HG03097 (cell line): ENCODE results near the gene MYO3A.
"Not testable (repeated sequence)": the region's sequence is repeated elsewhere in the genome, so short reads cannot be mapped to it uniquely, and the experiment has no call there.

Experiments
- ATAC-seq: cut with Tn5 transposase; IDR thresholded peaks from one replicate; pipeline ENCODE4 v1.9.1; 2021; ENCODE audit not compliant: unreplicated experiment, low FRiP score

Gene MYO3A

DNA sequence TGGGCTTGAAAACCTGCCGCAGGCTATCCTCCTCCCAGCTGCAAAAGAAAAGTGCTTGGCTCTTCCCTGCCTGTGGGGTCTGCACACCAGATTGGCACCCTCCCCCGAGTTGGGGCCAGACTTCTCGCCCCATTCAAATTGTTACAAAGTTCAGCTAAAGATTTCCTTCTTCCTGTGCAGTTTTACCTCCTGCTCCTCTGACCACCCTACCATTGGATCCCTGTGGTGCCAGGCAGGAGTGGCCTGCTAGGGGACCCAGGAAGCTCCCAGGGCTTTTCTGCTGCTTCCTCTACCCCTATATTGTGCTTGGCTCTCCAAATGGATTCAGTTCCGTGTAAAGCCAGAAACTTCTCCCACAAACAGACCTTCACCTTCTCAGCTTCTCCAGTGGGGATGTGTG lies 147.4 kb downstream of the MYO3A start:
- no peak for ATAC-seq

DNA sequence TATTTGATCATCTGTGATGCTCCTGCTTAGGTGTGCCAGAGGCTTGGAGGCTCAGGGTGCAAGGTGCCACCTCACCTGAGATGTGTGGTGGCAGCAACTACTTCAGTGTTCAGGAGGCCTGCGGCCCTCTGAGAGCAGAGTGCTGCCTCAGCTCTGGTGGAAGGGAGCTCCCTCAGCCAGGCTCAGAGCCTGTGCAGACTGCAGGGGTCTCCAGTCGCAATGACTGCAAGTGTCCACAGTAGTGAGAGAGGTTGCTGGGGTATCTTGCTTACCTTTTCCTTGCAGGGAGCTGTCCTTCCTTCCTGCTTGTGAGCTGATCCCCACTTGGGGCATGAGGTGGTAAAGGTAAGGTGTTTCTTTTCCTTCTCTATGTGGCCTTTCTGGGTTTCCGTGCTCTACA lies 151.5 kb downstream of the MYO3A start:
- ATAC-seq: no peak

DNA sequence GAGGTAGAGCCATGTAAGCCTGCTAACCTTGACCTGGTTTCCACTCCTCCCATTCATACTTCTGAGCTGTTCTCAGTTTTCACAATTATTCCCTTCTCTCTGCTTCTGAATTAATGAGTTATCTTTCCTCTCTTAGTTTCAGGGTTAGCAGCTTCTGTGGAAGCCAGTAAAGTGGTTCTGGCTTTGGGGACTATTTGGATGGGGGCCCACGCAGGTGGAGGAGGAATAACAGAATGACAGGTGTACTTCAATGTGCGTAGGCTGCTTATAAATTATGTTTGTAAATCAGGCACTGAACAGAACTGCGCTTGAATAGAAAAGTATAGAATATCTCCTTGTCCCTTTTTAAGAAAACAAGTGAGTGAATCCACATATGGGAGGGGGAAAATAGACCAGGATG lies 153.6 kb downstream of the MYO3A start:
- ATAC-seq: no peak

DNA sequence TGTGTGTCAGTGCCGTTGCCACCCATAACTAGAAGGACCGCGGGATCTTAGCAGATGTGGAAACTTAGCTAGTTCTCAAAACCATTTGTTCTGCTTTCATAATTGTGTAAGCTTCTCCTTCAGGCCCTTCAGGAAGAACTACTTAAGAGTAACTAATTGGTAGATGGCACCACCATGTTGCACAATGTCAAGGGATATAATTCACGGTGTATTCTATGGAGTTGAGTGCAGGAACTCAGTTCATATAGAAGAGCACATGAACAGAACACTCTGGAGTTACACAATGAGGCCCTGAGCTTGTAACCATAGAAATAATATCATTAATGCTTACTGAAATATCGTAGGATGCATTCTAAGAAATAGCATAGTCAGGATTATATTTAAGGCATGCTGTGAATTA lies 156.0 kb downstream of the MYO3A start:
- ATAC-seq: no peak

DNA sequence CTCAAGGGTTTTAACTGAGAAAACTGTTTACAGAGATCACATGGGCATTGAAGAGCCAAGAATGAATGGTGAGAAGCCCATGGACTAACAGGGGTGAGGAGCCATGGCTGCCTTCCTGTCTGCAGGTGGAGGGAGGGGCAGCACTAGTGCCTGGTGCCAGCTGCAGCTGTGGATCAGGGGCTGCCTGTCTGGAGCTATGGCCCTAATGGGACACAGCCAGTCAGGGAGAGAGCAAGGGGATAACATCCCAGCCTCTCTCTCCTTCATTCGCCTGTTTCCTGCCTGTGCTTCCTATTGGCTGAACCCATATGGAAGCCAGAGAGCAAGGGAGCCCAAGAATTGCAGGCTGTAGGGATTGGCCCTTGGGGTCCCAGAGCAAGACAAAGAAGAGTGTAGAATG lies 156.7 kb downstream of the MYO3A start:
- ATAC-seq: no peak

DNA sequence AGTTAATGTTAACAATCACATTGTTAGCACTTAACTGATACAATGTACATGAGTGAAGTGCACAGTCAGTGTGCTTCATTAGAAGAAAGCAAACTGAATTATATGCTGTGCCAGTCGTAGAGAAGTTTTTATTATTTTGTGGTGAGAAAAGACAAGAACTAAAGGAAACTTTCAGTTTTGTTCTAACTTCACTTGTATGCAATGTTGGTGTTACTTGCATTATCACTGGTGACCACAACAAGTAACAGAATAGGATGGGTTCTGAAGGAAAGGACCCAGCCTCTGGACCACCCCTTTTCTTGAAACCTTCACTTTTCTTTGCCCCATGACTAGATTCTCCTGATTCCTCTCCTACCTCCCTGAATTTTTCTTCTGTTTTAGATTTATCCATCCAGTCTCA lies 159.2 kb downstream of the MYO3A start:
- no peak for ATAC-seq

DNA sequence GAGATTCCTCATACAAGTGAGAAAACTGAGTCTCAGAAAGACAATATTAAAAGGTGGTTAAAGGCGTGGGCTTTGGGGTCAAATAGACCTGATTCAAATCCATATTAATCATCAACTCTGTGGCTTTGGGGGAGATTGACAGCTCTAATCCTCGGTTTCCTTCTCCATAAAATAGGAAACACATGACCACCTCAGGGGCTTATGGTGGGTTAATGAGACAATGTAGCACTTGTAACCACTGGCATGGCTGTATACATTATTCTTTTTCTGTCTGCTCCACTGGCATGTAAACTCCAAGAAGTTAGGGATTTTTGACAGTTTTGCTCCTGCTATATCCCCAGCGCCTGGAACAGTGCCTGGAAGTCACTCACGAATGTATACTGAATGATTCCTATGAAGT lies 161.8 kb downstream of the MYO3A start:
- no peak for ATAC-seq

DNA sequence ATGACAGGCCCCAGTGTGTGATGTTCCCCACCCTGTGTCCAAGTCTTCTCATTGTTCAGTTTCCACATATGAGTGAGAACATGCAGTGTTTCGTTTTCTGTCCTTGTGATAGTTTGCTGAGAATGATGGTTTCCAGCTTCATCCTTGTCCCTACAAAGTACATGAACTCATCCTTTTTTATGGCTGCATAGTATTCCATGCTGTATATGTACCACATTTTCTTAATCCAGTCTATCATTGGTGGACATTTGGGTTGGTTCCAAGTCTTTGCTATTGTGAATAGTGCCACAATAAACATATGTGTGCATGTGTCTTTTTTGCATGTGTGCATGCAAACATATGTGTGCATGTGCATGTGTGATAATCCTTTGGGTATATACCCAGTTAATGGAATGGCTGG lies 163.5 kb downstream of the MYO3A start:
- ATAC-seq: not testable (repeated sequence)

DNA sequence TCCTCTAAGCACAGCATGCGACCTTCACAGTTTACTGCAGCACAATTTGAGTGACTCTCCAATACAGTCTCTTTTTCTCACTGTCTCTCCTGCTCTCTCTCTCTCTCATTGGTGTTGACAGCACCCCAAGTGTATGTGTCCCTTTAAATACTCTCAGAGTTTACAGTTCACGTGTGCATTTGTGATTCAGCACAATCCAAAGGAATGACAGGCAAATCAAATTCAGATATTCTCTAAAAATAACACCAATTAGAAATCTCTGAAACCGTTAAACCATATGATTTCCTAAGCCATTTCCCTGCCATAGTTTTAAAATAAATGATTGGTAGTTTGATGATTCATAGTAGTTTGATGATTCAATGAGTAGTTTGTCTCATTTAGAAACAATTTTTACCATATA lies 178.5 kb downstream of the MYO3A start:
- ATAC-seq: no peak

DNA sequence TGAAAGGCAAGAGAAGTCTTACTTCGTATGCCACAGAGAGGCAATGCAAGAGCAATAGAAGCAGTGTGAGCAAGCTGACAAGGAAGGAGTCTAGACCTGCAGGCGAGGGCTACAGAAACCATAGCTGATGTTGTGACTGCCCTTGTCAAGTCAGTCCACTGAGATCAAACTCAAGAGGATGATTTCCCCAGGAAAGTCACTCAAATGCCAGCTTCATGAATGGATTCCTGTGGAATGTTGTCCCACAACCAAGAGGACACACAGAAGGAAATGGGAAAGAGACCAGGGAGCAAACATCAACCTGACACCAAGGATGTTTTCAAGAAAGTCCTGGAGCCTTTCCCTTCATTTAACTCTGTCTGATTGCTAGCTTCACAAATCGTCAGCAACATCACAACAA lies 204.6 kb downstream of the MYO3A start:
- no peak for ATAC-seq

DNA sequence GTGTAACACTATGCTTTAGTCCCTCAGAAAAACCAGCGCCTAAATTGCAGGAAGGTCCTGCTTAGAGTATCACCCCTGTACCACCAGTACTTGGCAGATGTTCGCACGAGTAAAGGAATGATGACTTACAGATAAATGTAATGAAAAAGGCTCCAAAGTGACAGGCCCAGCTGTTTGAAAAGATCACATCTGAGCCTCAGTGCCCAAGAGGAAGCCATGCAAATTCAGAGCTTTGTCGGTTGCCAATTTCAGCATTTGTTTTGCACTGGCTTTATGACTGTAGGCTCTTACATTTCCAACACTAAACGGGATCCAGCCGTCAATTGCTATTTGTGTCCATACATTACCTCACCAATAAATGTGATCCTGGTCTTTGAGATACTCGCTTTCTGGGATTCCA lies 222.0 kb downstream of the MYO3A start:
- no peak for ATAC-seq

DNA sequence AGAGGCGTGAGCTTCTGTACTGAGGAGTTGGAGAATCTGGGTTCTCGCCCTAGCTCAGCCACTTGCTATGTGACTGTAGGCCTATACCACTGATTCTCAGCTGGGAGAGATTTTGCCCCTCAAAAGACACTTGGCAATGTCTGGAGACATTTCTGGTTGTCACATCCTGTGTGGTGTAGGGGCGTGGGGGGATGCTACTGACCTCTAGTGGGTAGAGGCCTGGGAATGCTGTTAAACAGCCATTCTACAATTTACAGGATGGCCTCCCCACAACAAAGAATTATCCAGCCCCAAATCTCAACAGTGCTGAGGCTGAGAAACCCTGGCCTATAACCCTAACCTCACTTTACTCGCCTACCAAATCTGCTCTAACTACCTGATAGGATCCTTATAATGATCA lies 223.7 kb downstream of the MYO3A start:
- no peak for ATAC-seq

DNA sequence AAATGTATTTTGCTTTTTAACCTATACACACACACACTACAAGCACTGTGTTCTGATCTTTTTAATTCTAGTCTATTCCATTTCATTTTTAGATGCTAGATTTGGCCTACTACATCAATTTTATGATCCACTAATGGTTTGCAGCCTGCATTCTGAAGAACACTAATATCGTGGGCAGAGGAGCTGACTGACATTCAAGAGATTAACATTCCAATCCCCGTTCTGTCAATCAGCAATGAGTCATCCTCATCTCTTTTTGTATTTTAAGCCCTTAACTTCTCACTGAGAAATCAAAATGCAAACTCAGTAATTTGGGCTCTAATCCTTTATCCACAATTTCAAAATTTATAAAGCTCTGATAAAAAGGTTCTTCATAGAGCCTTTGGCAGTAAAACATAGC lies 235.4 kb downstream of the MYO3A start:
- ATAC-seq: no peak

DNA sequence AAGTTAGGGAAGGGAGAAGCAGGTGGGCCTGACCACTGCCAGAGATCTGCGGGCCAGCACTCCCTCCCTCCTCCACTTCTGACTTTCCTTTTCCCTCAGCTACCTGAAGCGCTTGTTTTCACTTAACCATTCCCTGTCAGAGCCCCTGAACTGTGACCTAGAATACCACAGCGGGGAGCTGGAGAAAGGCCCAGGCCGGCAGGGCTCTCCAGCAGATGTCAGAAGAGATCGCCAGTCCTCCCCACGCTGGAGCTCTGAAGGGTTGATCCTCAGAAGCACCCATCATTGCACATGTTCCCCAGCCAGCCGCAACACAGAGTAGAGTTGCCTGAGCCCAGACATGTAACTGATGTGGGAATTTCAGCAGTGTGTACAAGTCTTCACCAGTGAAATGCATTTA lies 238.1 kb downstream of the MYO3A start:
- no peak for ATAC-seq

DNA sequence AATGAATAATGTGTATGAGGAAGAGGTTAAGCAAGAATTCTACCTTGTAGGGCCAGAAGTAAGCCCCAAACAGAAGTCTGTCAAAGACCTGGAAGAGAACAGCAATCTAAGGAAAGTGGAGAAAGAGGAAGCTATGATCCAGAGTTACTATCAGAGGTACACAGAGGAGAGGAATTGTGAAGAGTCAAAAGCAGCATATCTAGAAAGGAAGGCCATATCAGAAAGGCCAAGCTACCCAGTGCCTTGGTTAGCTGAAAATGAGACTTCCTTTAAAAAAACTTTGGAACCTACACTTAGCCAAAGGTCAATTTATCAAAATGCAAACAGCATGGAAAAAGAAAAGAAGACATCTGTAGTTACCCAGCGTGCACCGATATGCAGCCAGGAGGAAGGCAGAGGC lies 239.8 kb downstream of the MYO3A start:
- ATAC-seq: no peak

DNA sequence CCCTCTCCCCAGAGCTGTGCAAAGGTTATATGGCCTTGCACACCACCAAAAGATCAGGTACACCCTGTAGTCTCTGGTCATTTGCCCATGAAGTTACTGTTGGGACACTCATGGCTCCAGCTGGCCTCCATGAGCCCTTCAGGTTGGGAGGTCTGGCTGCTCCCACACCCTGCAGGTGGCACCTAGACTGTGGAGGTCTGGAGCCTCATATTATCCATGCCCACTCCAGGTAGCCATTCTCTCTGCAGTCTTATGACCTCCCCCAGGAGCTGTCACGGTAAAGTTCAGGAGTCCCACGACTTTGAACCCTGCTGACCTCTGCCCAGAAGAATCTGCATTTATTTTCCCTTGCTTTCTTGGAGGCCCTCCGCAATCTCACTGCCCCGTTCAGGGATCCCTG lies 243.3 kb downstream of the MYO3A start:
- ATAC-seq: no peak

DNA sequence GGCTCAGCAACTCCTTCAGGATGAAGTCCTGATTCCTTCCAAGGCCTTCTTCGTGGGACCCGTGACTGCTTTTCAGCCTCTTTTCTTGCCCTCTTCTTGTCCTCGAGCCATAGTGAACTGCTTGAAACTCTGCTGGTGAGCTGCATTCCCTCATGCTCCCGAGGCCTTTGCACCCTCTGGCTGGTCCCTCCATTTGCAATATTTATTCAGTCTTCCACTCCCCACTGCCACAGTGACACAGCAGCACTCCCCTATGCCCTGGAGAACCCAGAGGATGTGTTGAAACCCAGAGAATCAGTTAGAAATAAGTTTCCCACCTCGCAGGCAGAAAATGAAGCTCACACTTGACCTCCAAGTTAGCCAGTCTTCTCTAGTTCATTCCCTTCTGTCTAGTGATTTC lies 260.2 kb downstream of the MYO3A start:
- no peak for ATAC-seq

DNA sequence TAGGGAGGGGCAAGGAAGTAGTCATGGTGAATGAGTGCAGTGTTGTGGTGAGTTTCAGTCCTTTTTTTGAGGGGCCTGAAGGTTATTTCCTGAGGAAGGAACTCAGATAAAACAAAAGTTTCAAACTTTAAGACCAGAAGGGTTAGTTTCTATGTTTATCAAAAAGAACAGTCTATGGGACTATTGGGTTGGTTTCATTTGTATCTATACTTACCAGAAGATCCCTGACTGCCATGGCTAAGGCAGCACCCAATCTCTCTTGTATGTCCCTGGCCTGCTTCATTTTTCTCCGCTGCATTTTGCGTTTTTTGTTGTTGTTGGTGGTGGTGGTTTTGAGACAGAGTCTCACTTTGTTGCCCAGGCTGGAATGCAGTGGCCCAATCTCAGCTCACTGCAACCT lies 263.2 kb downstream of the MYO3A start:
- no peak for ATAC-seq

DNA sequence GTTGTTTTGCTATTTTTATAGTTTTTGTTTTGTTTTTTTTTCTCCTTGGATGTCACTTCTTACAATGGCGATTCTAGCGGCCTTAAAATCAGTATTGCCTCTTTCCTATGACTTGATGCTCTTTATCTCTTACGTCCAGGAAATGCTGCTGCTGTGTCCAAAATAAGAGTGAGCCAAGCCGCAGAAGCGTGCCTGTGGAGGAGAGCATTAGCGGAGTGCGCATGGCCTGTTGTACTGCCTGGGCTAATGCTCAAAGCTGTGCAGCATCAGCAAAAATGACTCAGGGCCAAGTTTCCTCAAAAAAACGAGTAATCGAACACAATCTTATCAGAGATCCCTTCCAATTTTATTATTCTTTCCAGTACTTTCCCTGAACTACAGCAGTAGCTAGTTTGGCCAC lies 264.1 kb downstream of the MYO3A start:
- no peak for ATAC-seq

DNA sequence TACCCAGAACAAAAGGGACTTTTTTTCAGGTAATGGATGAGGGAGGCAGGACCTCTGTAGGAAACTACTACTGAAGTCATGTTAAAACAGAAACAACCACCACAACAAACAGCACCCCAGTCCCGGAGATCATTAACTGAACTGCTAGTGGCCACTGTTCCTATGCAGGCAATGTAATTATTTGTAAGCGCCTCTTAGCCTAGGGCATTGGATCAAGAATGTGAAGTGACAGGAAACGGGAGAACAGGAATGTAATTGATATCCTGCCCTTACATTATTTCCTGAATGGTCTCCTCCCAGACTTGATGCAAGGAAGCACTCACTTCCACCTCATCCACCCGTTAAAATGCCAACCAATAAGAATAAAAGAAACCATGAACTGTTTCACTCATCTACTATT lies 265.8 kb downstream of the MYO3A start:
- ATAC-seq: no peak

DNA sequence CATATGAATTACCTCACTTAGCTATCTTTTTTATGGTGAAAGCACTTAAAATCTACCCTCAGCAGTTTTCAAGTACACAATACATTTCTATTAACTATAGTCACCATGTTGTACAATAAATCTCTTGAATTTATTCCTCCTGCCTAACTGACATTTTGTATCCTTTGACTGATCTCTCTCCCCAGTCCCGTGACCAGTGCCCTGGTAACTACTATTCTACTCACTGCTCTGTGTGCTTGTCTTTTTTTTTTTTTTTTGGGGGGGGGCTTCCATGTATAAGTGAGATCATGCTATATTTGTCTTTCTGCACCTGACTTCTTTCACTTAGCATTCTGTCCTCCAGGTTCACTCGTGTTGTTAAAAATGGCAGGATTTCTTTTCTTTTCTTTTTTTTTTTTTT lies 271.2 kb downstream of the MYO3A start:
- ATAC-seq: no peak

DNA sequence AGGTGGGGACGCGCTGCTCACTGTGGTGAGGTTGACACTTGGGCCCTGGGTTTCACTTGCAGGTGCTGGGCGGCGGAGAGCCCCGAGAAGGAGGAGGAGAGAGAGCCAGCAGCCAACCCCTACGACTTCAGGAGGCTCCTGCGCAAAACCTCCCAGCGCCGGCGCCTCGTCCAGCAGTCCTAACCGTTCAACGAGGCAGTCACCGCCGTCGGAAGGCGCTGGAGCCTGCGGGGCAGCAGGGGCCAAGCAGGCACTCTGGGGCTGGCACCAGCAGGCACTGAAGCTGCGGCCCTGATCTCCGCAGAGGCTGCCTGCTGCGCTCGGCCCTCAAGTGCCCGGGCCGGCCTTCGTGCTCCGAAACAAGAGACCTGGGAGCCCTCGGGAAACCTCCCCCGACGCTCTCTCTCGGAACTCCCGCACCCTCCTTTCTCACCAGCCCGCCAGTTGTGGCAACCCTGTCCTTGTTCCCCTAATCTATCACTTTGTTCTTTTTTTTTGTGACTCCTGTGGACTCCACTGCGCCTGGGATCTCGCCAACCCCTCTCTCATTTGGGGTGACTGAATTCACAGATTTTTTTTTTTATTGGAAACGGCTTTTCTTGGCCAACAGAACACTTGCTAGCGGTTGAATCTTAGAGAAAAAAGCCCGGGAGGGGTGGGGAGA lies 277.9 kb downstream of the MYO3A start:
- ATAC-seq: no peak

DNA sequence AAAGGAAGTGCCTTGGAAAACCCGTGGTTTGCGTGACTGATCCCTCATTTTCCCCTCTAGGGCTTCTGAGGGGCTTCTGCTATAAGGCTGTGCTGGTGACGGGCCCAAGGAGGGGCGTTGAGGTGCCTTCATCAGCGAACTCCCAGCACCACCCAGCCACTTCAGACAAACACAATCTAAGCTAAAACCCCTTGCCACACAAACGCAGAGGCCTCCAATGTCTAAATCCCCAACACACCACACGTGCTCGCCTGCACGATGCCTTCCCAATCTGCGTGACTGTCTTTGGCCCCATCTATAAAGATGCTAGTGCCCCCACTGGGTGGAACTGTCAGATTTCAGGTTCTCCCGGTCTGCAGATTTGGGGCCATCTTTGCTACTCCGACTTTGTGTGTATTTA lies 278.5 kb downstream of the MYO3A start:
- no peak for ATAC-seq
